Left ventricle myocardium superior (tissue), 1 donor: Measurements from ENCODE around the gene CNGB1. TPM values are rescaled to one million over a fixed set of nuclear protein-coding genes. Genes with fewer than 3 reads are reported as not detected.
A peak's percentile ranks its signal among the peaks of the same experiment; 100 is the strongest.
"Not testable (repeated sequence)": the region's sequence is repeated elsewhere in the genome, so short reads cannot be mapped to it uniquely, and the experiment has no call there.

Experiments
- ATAC-seq: fragments of 200-7000 bp; cut with Tn5 transposase; one replicate; pipeline ENCODE4 v1.9.1; 2020; ENCODE audit warnings: mild to moderate bottlenecking, moderate library complexity
- DNase-seq: peaks from one replicate; pipeline ENCODE4 v3.0.0-alpha.2; 2020
- intact Hi-C: fragments of 100-400 bp; cut with micrococcal nuclease; formaldehyde crosslinking; loops from one replicate; pipeline ENCODE4 v1.11.0; 2022
- long read RNA-seq: library from polyadenylated mRNA; unstranded; transcript quantifications from one replicate; pipeline ENCODE4 v2.0.0, GENCODE V29; 2021
- total RNA-seq: library from RNA; stranded (reverse); fragmentation: NEBNext Ultra II Directional; extraction: Animal tissue kit (Norgen Biotek cat#: 25700); gene quantifications from one replicate; pipeline ENCODE4 v1.2.1, GENCODE V29; 2021
- donor health status: DM: no; HTN: yes; CAD: no; lungs with severe emphysema.

The CNGB1 gene
- not detected for total RNA-seq
- long read RNA-seq: 0 reads

- DNase-seq (no peak), ATAC-seq (no peak)
- intact Hi-C loops: no loop called here
Measured at GRCh38 chr16:57970970-57971369, at the start of gene CNGB1. TSS of gene CNGB1 (minus strand) at chr16:57971128. CDS start at chr16:57967286, 3,842 bp downstream.

GRCh38 chr16:58019866-58020538 lies 49.1 kb upstream of the CNGB1 start:
- DNase-seq (no peak), ATAC-seq (no peak)
- intact Hi-C loops: no loop called here

- DNase-seq (no peak), ATAC-seq (no peak)
- intact Hi-C loops: no loop called here
Measured at GRCh38 chr16:58018803-58019202, 47.9 kb upstream of the CNGB1 start.

GRCh38 chr16:58016840-58017446 lies 46.0 kb upstream of the CNGB1 start:
- DNase-seq: no peak
- ATAC-seq: peak; percentile 40
- intact Hi-C loops: no loop called here

- intact Hi-C loops: no loop called here
- ATAC-seq (no peak), DNase-seq (no peak)
Measured at GRCh38 chr16:58013201-58013956, 42.5 kb upstream of the CNGB1 start.

GRCh38 chr16:58012481-58012880 lies 41.6 kb upstream of the CNGB1 start:
- intact Hi-C loops: no loop called here
- no peak for DNase-seq
- no peak for ATAC-seq

GRCh38 chr16:58011652-58012051 lies 40.7 kb upstream of the CNGB1 start:
- DNase-seq (no peak), ATAC-seq (no peak)
- intact Hi-C loops: no loop called here

GRCh38 chr16:58010886-58011285 lies 40.0 kb upstream of the CNGB1 start:
- no peak for ATAC-seq
- DNase-seq: no peak
- intact Hi-C loops: no loop called here

GRCh38 chr16:58009856-58010416 lies 39.0 kb upstream of the CNGB1 start:
- intact Hi-C loops: loop anchor here (5.0 to 10.0 kb wide), 2 partner anchors 113 to 275 kb away; partner anchors contain the start of gene KATNB1
- DNase-seq (no peak), ATAC-seq (peak; percentile 77)

- not testable (repeated sequence) for ATAC-seq
- intact Hi-C loops: loop anchor here (5.0 to 10.0 kb wide), 2 partner anchors 107 to 270 kb away; partner anchors contain the start of gene KATNB1
- peak; percentile 72 for DNase-seq
Measured at GRCh38 chr16:58004736-58005135, 33.8 kb upstream of the CNGB1 start.

- no peak for DNase-seq
- no peak for ATAC-seq
- intact Hi-C loops: loop anchor here (10.0 kb wide), 1 partner anchor 268 kb away; the partner anchor contains the start of gene KATNB1
Measured at GRCh38 chr16:58002936-58003335, 32.0 kb upstream of the CNGB1 start.

- DNase-seq (no peak), ATAC-seq (no peak)
- intact Hi-C loops: loop anchor here (10.0 kb wide), 1 partner anchor 268 kb away; the partner anchor contains the start of gene KATNB1
Measured at GRCh38 chr16:58002416-58002800, 31.5 kb upstream of the CNGB1 start.

- no peak for ATAC-seq
- intact Hi-C loops: loop anchor here (10.0 kb wide), 1 partner anchor 267 kb away; the partner anchor contains the start of gene KATNB1
- DNase-seq: no peak
Measured at GRCh38 chr16:58001781-58002415, 31.0 kb upstream of the CNGB1 start.

GRCh38 chr16:58000706-58001676 lies 30.1 kb upstream of the CNGB1 start, which contains the start of gene USB1:
TSS of gene USB1 (plus strand) at chr16:58001407. CDS start at chr16:58001484, 77 bp downstream.
- ATAC-seq: peak; percentile 94
- intact Hi-C loops: loop anchor here (10.0 kb wide), 1 partner anchor 266 kb away; the partner anchor contains the start of gene KATNB1
- peak; percentile 94 for DNase-seq

- intact Hi-C loops: loop anchor here (10.0 kb wide), 1 partner anchor 265 kb away; the partner anchor contains the start of gene KATNB1
- no peak for DNase-seq
- peak; percentile 2 for ATAC-seq
Measured at GRCh38 chr16:57999971-58000705, 29.2 kb upstream of the CNGB1 start, which contains the start of gene ZNF319. TSS of gene ZNF319 (minus strand) at chr16:58000672. CDS start at chr16:57998265, 2,407 bp downstream.

GRCh38 chr16:57999366-57999970 lies 28.5 kb upstream of the CNGB1 start:
- intact Hi-C loops: no loop called here
- DNase-seq (no peak), ATAC-seq (no peak)

- DNase-seq: no peak
- intact Hi-C loops: no loop called here
- no peak for ATAC-seq
Measured at GRCh38 chr16:57998992-57999365, 28.1 kb upstream of the CNGB1 start.
